GM18868 (cell line): ENCODE measurements around the gene F8.
"Not testable (repeated sequence)": the region's sequence is repeated elsewhere in the genome, so short reads cannot be mapped to it uniquely, and the experiment has no call there.

Experiments used
- ATAC-seq: cut with Tn5 transposase; IDR thresholded peaks from one replicate; pipeline ENCODE4 v1.9.1; 2021; ENCODE audit warnings: mild to moderate bottlenecking, moderate library complexity; ENCODE audit not compliant: unreplicated experiment

The F8 gene

DNA sequence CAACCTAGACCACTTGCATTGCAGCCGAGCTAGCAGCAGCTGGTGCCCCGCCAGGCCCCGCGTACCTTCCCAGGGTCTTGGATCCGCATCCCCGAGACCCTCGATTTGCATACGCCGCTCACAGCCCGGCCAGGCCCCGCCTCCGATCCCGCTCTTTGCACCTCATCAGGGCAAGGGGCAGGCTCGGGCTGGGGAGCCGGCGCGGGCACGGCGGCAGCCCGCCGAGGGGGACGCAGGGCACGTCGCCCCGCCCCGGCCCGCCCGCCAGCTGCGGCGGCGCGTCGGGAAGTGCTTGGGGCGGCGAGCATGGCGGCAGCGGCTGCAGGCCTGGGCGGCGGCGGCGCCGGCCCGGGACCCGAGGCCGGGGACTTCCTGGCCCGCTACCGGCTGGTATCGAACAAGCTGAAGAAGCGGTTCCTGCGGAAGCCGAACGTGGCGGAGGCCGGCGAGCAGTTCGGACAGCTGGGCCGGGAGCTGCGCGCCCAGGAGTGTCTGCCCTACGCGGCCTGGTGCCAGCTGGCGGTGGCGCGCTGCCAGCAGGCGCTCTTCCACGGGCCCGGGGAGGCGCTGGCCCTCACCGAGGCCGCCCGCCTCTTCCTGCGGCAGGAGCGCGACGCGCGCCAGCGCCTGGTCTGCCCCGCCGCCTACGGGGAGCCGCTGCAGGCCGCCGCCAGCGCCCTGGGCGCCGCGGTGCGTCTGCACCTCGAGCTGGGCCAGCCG is 136.3 kb downstream of the F8 start, which contains the start of gene F8A1:
Gene F8A1 (plus strand): TSS at position 287 of the 720 bp plus-strand sequence. CDS start 20 bp downstream, at position 307.
- ATAC-seq, result peak; percentile 68

GRCh38 chrX:154885549-154885948 is 137.0 kb downstream of the F8 start:
- ATAC-seq, result peak; percentile 35

- ATAC-seq, result not testable (repeated sequence)
Measured at GRCh38 chrX:154885057-154885456, 137.5 kb downstream of the F8 start.

- ATAC-seq, result not testable (repeated sequence)
Measured at GRCh38 chrX:154884069-154884468, 138.5 kb downstream of the F8 start.

- ATAC-seq, result no peak
Measured at GRCh38 chrX:154873329-154873728, 149.2 kb downstream of the F8 start.

DNA sequence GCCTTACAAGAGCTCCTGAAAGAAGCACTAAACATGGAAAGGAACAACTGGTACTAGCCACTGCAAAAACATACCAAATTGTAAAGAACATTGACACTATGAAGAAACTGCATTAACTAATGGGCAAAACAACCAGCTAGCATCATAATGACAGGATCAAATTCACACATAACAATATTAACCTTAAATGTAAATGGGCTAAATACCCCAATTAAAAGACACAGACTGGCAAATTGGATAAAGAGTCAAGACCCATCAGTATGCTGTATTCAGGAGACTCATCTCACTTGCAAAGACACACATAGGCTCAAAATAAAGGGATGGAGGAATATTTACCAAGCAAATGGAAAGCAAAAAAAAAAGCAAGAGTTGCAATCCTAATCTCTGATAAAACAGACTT is 154.0 kb downstream of the F8 start:
- not testable (repeated sequence) for ATAC-seq

DNA sequence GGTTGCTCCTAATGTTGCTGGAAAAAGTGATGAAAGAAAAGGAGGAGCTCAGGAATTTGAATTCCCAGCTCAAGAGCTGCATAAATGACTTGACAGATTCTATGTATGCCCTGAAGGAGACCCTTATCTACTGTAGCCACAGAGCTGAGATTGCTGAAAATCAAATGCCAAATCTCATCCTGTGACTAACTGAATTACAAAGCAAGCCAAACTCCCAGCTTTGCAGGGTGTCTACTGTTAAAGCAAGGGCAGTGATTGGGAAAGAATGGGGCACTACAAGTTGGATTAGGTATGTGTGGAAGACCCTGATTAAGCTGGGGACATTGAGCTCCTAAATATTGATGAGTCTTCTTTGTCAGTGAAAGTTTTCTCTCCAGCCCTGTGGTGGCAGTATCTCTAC is 167.3 kb downstream of the F8 start:
- no peak for ATAC-seq

DNA sequence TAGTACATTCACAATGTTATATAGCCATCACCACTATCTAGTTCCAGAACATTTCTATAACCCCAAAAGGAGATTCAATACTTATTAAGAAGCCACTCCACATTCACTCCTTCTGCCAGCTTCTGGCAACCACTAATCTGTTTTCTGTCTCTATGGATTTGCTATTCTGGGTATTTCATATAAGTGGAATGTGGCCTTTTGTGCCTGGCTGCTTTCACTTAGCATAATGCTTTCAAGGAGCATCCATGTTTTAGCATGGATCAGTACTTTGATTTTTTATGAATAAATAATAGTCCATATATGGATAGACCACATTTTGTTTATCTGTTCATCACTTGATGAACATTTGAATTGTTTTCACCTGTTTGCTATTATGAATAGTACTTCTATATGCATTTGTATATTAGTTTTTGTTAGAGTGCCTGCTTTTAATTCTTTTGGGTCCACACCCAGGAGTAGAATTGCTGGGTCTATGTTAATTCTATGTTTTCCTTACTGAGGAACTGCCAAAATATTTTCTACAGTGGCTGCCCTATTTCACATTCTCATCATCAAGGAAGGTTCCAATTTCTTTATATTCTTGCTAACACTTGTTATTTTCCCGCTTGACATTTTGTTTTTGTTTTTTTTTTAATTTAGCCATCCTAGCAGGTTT is 171.4 kb downstream of the F8 start:
- ATAC-seq, result no peak

- ATAC-seq, result no peak
Measured at GRCh38 chrX:154840856-154841255, 181.7 kb downstream of the F8 start.

DNA sequence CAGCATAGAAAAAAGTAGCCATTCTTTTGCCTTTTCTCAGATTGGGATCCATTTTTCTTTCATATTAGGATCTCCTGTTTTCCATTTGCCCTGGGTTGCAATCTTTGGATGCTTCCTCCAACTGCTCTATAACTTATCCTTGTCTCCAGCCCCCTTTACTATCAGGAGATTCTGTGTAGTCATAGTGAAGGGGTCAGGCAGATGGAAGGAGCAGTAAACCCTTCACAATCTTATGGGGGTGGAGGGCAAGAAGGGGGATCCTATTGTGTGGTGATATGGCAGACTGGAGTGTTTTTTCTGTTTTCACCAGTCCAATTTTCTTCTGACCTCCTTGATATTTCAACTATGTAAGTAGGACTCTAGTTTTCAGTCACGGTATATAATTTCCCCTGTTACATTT is 186.4 kb downstream of the F8 start:
- ATAC-seq, result no peak

DNA sequence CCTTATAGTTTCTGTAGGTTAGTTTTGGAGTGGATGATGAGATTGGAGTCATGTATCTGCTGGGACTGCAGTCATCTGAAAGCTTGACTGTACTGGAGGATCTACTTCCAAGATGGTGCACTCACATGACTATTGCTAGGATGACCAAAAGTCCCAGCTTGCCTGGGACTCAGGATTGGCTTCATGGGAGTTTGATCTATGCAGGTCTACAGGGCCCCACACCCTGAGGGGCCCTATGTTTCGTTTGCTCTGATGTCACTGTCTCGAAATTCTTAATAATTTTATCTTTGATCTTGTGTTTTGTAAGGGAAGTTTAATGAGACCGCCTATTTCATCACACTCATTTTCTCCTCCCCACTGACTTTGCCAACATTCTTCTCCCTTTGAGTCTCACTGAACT is 188.0 kb downstream of the F8 start, which contains the start of gene SMIM9:
Gene SMIM9 (minus strand): TSS at position 101 of the 400 bp plus-strand sequence. CDS start 3,806 bp downstream, outside the sequence.
- no peak for ATAC-seq

- no peak for ATAC-seq
Measured at GRCh38 chrX:154833746-154834274, 188.7 kb downstream of the F8 start.

DNA sequence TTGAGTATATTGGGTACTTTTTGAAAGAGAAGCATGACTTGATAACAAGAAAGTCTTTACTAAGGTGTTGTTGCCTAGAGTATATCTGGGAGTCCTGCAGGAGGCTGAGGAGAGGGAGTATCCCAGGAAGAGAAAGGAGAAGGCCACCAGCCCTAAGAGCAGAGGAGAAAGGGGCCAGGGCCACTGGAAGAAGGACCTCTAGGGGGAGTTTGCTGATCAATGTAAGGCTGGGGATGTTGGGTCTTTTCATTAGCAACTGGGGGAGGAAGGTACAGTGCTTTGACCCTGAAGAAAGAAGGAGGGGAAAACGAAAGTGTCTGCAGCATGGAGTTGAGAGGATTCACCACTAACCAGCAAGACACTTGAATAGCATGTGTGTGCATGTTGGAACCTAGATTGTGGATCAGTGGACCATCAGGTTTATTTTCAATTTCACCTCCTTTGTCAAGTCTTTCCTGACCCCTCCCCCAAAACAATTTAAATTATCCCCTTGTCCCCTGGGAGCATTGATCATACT is 192.5 kb downstream of the F8 start:
- no peak for ATAC-seq

GRCh38 chrX:154829134-154829533 is 193.4 kb downstream of the F8 start:
- no peak for ATAC-seq

DNA sequence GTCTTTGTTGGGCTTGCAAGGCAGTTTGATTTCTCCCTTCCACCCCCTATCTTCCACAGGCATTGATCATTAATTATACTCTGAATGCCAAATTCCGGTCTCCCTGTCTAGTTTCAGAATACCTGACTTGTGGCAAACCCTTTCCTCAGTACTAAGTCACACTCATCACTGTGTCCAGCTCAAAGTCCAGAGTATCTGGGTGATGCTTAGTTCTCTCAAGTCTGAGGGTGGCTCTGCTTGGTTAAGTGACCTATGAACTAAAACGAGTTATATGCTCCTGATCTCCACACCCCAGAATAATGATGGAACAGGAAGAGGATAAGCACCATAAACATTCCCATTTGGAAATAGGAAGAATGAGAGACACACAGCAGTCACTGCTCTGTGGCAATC is 194.5 kb downstream of the F8 start:
- no peak for ATAC-seq

DNA sequence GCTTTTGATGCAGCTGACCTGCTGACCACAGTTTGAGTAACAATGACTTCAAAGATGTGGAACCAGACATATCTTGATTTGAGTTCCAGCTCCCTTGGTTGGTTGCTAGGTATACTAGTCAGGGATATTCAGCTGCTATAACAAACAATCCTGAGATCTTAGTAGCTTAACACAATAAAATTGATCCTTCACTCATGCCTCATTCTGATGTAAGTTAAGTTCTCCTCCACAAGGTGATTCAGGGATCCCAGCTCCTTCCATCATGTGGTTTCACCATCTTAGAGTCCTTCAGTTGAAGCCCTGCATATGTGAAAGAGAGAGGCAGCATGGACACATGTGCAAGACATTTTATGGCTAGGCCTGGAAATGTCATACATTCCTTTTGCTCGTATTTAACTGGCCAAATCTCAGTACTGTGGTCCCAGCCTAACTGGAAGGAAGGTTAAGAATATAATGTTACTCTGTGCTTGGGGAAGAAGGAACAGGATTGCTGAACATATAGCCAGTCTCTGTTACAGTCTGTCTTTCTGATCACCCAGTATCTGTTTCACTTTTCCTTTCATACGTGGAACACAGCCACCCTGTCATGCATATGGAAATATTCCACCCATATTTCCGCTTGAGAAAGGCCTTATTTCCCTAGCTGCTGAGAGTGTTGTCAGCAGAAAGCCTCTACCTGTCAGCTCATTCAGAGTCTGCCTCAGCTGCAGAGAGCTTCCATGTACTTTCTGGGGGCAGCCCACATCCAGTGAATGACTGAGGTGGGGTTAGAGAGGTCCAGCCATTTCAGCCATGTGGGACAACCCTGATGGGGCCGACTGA is 195.1 kb downstream of the F8 start:
- peak; percentile 57 for ATAC-seq

- not testable (repeated sequence) for ATAC-seq
Measured at GRCh38 chrX:154825586-154825985, 196.9 kb downstream of the F8 start.

- ATAC-seq, result no peak
Measured at GRCh38 chrX:154824638-154825037, 197.9 kb downstream of the F8 start.

- ATAC-seq, result no peak
Measured at GRCh38 chrX:154822029-154822428, 200.5 kb downstream of the F8 start.

DNA sequence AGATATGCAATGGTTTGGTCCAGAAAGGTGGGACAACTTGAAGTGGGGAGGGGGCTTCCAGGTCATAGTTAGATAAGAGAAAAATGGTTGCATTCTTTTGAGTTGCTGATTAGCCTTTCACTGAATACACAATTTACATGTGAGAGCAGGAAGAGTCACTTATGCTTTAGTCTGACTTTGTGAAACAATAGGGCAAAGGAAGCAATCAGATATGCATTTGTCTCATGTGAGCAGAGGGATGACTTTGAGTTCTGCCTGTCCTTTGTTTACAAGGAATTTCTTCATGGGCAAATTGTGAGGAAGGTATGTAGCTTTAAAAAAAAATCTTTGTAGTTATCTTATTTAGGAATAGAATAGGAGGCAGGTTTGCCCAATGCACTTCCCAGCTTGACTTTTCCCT is 201.0 kb downstream of the F8 start:
- no peak for ATAC-seq

- ATAC-seq, result no peak
Measured at GRCh38 chrX:154819771-154820341, 202.7 kb downstream of the F8 start.
